Measurements from ENCODE around the gene C10orf120. TPM values are rescaled to one million over a fixed set of nuclear protein-coding genes. Genes with fewer than 3 reads are reported as not detected.

C10orf120 gene
- total and polyA plus RNA-seq, 2 donors = 0.02 TPM; not detected in 1

GRCh38 chr10:122689146-122689820, 10.4 kb downstream of the C10orf120 start:
- no peak overlapping the region for H3K4me3 ChIP-seq (ENCODE audit: low read length in 2 of 2)
- DNase-seq (ENCODE audit: low read depth in 6 of 9, low spot score in 9 of 9) = no peak
- H3K4me1 ChIP-seq (ENCODE audit: control insufficient read depth in 2 of 2, insufficient read depth in 2 of 2, low read length in 2 of 2) = no peaks in the 10 kb centered on the region
- H3K9me3 ChIP-seq (ENCODE audit: control insufficient read depth in 2 of 2, insufficient read depth in 1 of 2, low read length in 1 of 2) = no peaks in the 10 kb centered on the region
- H3K27ac ChIP-seq (ENCODE audit: low read depth in 1 of 2, low read length in 1 of 2) = no peak overlapping the region
- WGBS = 88% methylated on average over 6 of the region's 6 CpGs
- no peaks in the 10 kb centered on the region for H3K27me3 ChIP-seq (ENCODE audit: control insufficient read depth in 2 of 2, insufficient read depth in 1 of 2, low read length in 1 of 2)
- H3K36me3 ChIP-seq (ENCODE audit: control insufficient read depth in 2 of 2, insufficient read depth in 2 of 2, low read length in 1 of 2) = no peaks in the 10 kb centered on the region

GRCh38 chr10:122688293-122688989, 11.2 kb downstream of the C10orf120 start:
- Histone ChIP-seq H3K36me3 (ENCODE audit: control insufficient read depth in 2 of 2, insufficient read depth in 2 of 2, low read length in 1 of 2) (no peaks in the 10 kb centered on the region), H3K4me3 (ENCODE audit: low read length in 2 of 2) (no peak overlapping the region), H3K27me3 (ENCODE audit: control insufficient read depth in 2 of 2, insufficient read depth in 1 of 2, low read length in 1 of 2) (no peaks in the 10 kb centered on the region), H3K27ac (ENCODE audit: low read depth in 1 of 2, low read length in 1 of 2) (no peak overlapping the region), H3K9me3 (ENCODE audit: control insufficient read depth in 2 of 2, insufficient read depth in 1 of 2, low read length in 1 of 2) (no peaks in the 10 kb centered on the region), H3K4me1 (ENCODE audit: control insufficient read depth in 2 of 2, insufficient read depth in 2 of 2, low read length in 2 of 2) (no peaks in the 10 kb centered on the region)
- no peak for DNase-seq (ENCODE audit: low read depth in 6 of 9, low spot score in 9 of 9)
- WGBS = 86% methylated on average over 6 of the region's 6 CpGs

GRCh38 chr10:122682522-122682921, 17.1 kb downstream of the C10orf120 start:
- H3K4me1 ChIP-seq (ENCODE audit: control insufficient read depth in 2 of 2, insufficient read depth in 2 of 2, low read length in 2 of 2) = no peaks in the 10 kb centered on the region
- H3K9me3 ChIP-seq (ENCODE audit: control insufficient read depth in 2 of 2, insufficient read depth in 1 of 2, low read length in 1 of 2) = no peaks in the 10 kb centered on the region
- H3K36me3 ChIP-seq (ENCODE audit: control insufficient read depth in 2 of 2, insufficient read depth in 2 of 2, low read length in 1 of 2) = no peaks in the 10 kb centered on the region
- 90% methylated on average over 5 of the region's 5 CpGs for WGBS
- H3K4me3 ChIP-seq (ENCODE audit: low read length in 2 of 2) = no peak overlapping the region
- no peak for DNase-seq (ENCODE audit: low read depth in 6 of 9, low spot score in 9 of 9)
- H3K27me3 ChIP-seq (ENCODE audit: control insufficient read depth in 2 of 2, insufficient read depth in 1 of 2, low read length in 1 of 2) = no peaks in the 10 kb centered on the region
- H3K27ac ChIP-seq (ENCODE audit: low read depth in 1 of 2, low read length in 1 of 2) = no peak overlapping the region

GRCh38 chr10:122678266-122678665, 21.4 kb downstream of the C10orf120 start:
- H3K4me3 ChIP-seq (ENCODE audit: low read length in 2 of 2) = no peak overlapping the region
- H3K9me3 ChIP-seq (ENCODE audit: control insufficient read depth in 2 of 2, insufficient read depth in 1 of 2, low read length in 1 of 2) = no peaks in the 10 kb centered on the region
- H3K27ac ChIP-seq (ENCODE audit: low read depth in 1 of 2, low read length in 1 of 2) = no peak overlapping the region
- no peaks in the 10 kb centered on the region for H3K4me1 ChIP-seq (ENCODE audit: control insufficient read depth in 2 of 2, insufficient read depth in 2 of 2, low read length in 2 of 2)
- H3K27me3 ChIP-seq (ENCODE audit: control insufficient read depth in 2 of 2, insufficient read depth in 1 of 2, low read length in 1 of 2) = no peaks in the 10 kb centered on the region
- no peak for DNase-seq (ENCODE audit: low read depth in 6 of 9, low spot score in 9 of 9)
- H3K36me3 ChIP-seq (ENCODE audit: control insufficient read depth in 2 of 2, insufficient read depth in 2 of 2, low read length in 1 of 2) = no peaks in the 10 kb centered on the region

GRCh38 chr10:122675278-122675677, 24.4 kb downstream of the C10orf120 start:
- H3K4me1 ChIP-seq (ENCODE audit: control insufficient read depth in 2 of 2, insufficient read depth in 2 of 2, low read length in 2 of 2) = no peaks in the 10 kb centered on the region
- H3K27ac ChIP-seq (ENCODE audit: low read depth in 1 of 2, low read length in 1 of 2) = no peak overlapping the region
- no peak overlapping the region for H3K4me3 ChIP-seq (ENCODE audit: low read length in 2 of 2)
- 84% methylated on average over 2 of the region's 2 CpGs for WGBS
- H3K36me3 ChIP-seq (ENCODE audit: control insufficient read depth in 2 of 2, insufficient read depth in 2 of 2, low read length in 1 of 2) = no peaks in the 10 kb centered on the region
- H3K27me3 ChIP-seq (ENCODE audit: control insufficient read depth in 2 of 2, insufficient read depth in 1 of 2, low read length in 1 of 2) = no peaks in the 10 kb centered on the region
- no peaks in the 10 kb centered on the region for H3K9me3 ChIP-seq (ENCODE audit: control insufficient read depth in 2 of 2, insufficient read depth in 1 of 2, low read length in 1 of 2)
- DNase-seq (ENCODE audit: low read depth in 6 of 9, low spot score in 9 of 9) = no peak

- Histone ChIP-seq H3K36me3 (ENCODE audit: control insufficient read depth in 2 of 2, insufficient read depth in 2 of 2, low read length in 1 of 2) (no peaks in the 10 kb centered on the region), H3K4me1 (ENCODE audit: control insufficient read depth in 2 of 2, insufficient read depth in 2 of 2, low read length in 2 of 2) (no peaks in the 10 kb centered on the region), H3K27ac (ENCODE audit: low read depth in 1 of 2, low read length in 1 of 2) (no peak overlapping the region), H3K27me3 (ENCODE audit: control insufficient read depth in 2 of 2, insufficient read depth in 1 of 2, low read length in 1 of 2) (no peaks in the 10 kb centered on the region), H3K9me3 (ENCODE audit: control insufficient read depth in 2 of 2, insufficient read depth in 1 of 2, low read length in 1 of 2) (no peaks in the 10 kb centered on the region), H3K4me3 (ENCODE audit: low read length in 2 of 2) (no peak overlapping the region)
- no peak for DNase-seq (ENCODE audit: low read depth in 6 of 9, low spot score in 9 of 9)
- WGBS = 88% methylated on average over 8 of the region's 8 CpGs
These were observed 24.9 kb downstream of the C10orf120 start for GRCh38 chr10:122674781-122675180.

GRCh38 chr10:122673731-122674130, 25.9 kb downstream of the C10orf120 start:
- H3K4me1 ChIP-seq (ENCODE audit: control insufficient read depth in 2 of 2, insufficient read depth in 2 of 2, low read length in 2 of 2) = no peaks in the 10 kb centered on the region
- H3K36me3 ChIP-seq (ENCODE audit: control insufficient read depth in 2 of 2, insufficient read depth in 2 of 2, low read length in 1 of 2) = no peaks in the 10 kb centered on the region
- DNase-seq (ENCODE audit: low read depth in 6 of 9, low spot score in 9 of 9) = no peak
- no peak overlapping the region for H3K27ac ChIP-seq (ENCODE audit: low read depth in 1 of 2, low read length in 1 of 2)
- WGBS = 79% methylated on average over 5 of the region's 5 CpGs
- H3K27me3 ChIP-seq (ENCODE audit: control insufficient read depth in 2 of 2, insufficient read depth in 1 of 2, low read length in 1 of 2) = no peaks in the 10 kb centered on the region
- H3K9me3 ChIP-seq (ENCODE audit: control insufficient read depth in 2 of 2, insufficient read depth in 1 of 2, low read length in 1 of 2) = no peaks in the 10 kb centered on the region
- no peak overlapping the region for H3K4me3 ChIP-seq (ENCODE audit: low read length in 2 of 2)

- Histone ChIP-seq H3K4me1 (ENCODE audit: control insufficient read depth in 2 of 2, insufficient read depth in 2 of 2, low read length in 2 of 2) (no peaks in the 10 kb centered on the region), H3K27ac (ENCODE audit: low read depth in 1 of 2, low read length in 1 of 2) (no peak overlapping the region), H3K9me3 (ENCODE audit: control insufficient read depth in 2 of 2, insufficient read depth in 1 of 2, low read length in 1 of 2) (no peaks in the 10 kb centered on the region), H3K4me3 (ENCODE audit: low read length in 2 of 2) (no peak overlapping the region), H3K36me3 (ENCODE audit: control insufficient read depth in 2 of 2, insufficient read depth in 2 of 2, low read length in 1 of 2) (no peaks in the 10 kb centered on the region), H3K27me3 (ENCODE audit: control insufficient read depth in 2 of 2, insufficient read depth in 1 of 2, low read length in 1 of 2) (no peaks in the 10 kb centered on the region)
- no peak for DNase-seq (ENCODE audit: low read depth in 6 of 9, low spot score in 9 of 9)
- 62% methylated on average over 6 of the region's 6 CpGs for WGBS
These were observed 26.4 kb downstream of the C10orf120 start for GRCh38 chr10:122673269-122673668.

GRCh38 chr10:122672655-122673054, 27.0 kb downstream of the C10orf120 start:
- 98% methylated on average over 4 of the region's 4 CpGs for WGBS
- H3K27ac ChIP-seq (ENCODE audit: low read depth in 1 of 2, low read length in 1 of 2) = no peak overlapping the region
- no peaks in the 10 kb centered on the region for H3K4me1 ChIP-seq (ENCODE audit: control insufficient read depth in 2 of 2, insufficient read depth in 2 of 2, low read length in 2 of 2)
- no peak for DNase-seq (ENCODE audit: low read depth in 6 of 9, low spot score in 9 of 9)
- no peaks in the 10 kb centered on the region for H3K9me3 ChIP-seq (ENCODE audit: control insufficient read depth in 2 of 2, insufficient read depth in 1 of 2, low read length in 1 of 2)
- no peaks in the 10 kb centered on the region for H3K27me3 ChIP-seq (ENCODE audit: control insufficient read depth in 2 of 2, insufficient read depth in 1 of 2, low read length in 1 of 2)
- no peak overlapping the region for H3K4me3 ChIP-seq (ENCODE audit: low read length in 2 of 2)
- H3K36me3 ChIP-seq (ENCODE audit: control insufficient read depth in 2 of 2, insufficient read depth in 2 of 2, low read length in 1 of 2) = no peaks in the 10 kb centered on the region

All from thymus (tissue), 11 donors.